Measurements from ENCODE around the gene ZNF331. TPM values are rescaled to one million over a fixed set of nuclear protein-coding genes. Genes with fewer than 3 reads are reported as not detected.

ZNF331 gene
- total and polyA plus RNA-seq, 2 donors (not counting 1 experiment from before 2014, with no cell fraction given): 4.8 to 16.2 TPM

DNA sequence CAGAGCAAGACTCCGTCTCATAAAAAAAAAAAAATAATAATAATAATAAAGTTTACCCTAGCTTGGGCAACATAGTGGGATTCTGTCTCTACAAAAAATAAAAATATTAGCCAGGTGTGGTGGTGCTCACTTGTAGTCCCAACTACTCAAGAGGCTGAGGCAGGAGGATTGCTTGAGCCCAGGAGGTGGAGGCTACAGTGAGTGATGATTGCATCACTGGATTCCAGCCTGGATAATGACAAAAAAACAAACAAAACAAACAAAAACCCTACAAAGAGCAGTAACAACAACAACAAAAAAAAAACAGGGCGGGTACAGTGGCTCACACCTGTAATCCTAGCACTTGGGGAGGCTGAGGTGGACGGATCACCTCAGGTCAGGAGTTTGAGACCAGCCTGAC lies 45.2 kb downstream of the ZNF331 start:
- H4K20me1 ChIP-seq (ENCODE audit: control insufficient read depth, extremely low read depth, insufficient read depth, low read length): no peaks in the 10 kb centered on the region
- no peak for DNase-seq (ENCODE audit: low read depth in 2 of 2)
- H3K79me2 ChIP-seq (ENCODE audit: control insufficient read depth, insufficient read depth, low read length): no peaks in the 10 kb centered on the region
- H3K27ac ChIP-seq (ENCODE audit: insufficient read depth, low read length): no peak overlapping the region
- no peak overlapping the region for H3K4me2 ChIP-seq (ENCODE audit: extremely low read depth, insufficient read depth, low read length)
- H3K27me3 ChIP-seq (ENCODE audit: control insufficient read depth, insufficient read depth, low read length): no peaks in the 10 kb centered on the region
- H3K36me3 ChIP-seq (ENCODE audit: control insufficient read depth, insufficient read depth, low read length): no peaks in the 10 kb centered on the region
- no peak for TF ChIP-seq CTCF (conservative IDR thresholded peaks at IDR 0.05 in 1 of 2, IDR thresholded peaks at IDR 0.05 in 1 of 2; ENCODE audit: low read depth in 1 of 2, low read length in 2 of 2)
- no peak overlapping the region for H2AFZ ChIP-seq (ENCODE audit: low read length)
- no peak overlapping the region for H3K9ac ChIP-seq (ENCODE audit: insufficient read depth, low read length)
- H3K4me1 ChIP-seq (ENCODE audit: control insufficient read depth, extremely low read depth, insufficient read depth, low read length): no peaks in the 10 kb centered on the region
- H3K9me3 ChIP-seq (ENCODE audit: control insufficient read depth, insufficient read depth, low read depth, low read length): no peaks in the 10 kb centered on the region
- no peak overlapping the region for H3K4me3 ChIP-seq (replicated peaks in 1 of 4; ENCODE audit: control extremely low read depth in 1 of 4, insufficient read depth in 1 of 4, low read depth in 3 of 4, low read length in 4 of 4)

DNA sequence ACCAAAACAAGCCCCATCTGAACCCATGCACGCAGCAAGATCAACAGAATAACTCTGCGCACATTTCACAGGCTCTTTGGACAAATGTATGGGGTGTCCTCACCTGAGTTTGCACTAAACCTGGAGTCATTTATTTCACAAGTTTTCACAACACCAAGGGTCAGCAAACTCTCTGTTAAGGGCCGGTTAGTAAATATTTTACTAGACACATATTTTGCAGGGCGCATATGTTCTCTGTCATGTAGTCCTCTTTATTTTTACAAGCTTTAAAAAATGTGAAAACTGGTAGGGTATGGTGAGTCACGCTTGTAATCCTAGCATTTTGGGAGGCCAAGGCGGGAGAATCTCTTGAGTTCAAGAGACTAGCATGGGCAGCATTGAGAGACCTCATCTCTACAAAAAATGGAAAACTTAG lies 48.3 kb downstream of the ZNF331 start:
- no peak overlapping the region for H3K9ac ChIP-seq (ENCODE audit: insufficient read depth, low read length)
- TF ChIP-seq EZH2 (IDR thresholded peaks at IDR 0.05; ENCODE audit: low read length, missing control alignments) (no peak), CTCF (conservative IDR thresholded peaks at IDR 0.05 in 1 of 2, IDR thresholded peaks at IDR 0.05 in 1 of 2; ENCODE audit: low read depth in 1 of 2, low read length in 2 of 2) (no peak)
- no peaks in the 10 kb centered on the region for H3K9me3 ChIP-seq (ENCODE audit: control insufficient read depth, insufficient read depth, low read depth, low read length)
- H3K4me1 ChIP-seq (ENCODE audit: control insufficient read depth, extremely low read depth, insufficient read depth, low read length): no peaks in the 10 kb centered on the region
- no peaks in the 10 kb centered on the region for H3K79me2 ChIP-seq (ENCODE audit: control insufficient read depth, insufficient read depth, low read length)
- no peak overlapping the region for H3K27ac ChIP-seq (ENCODE audit: insufficient read depth, low read length)
- H3K4me2 ChIP-seq (ENCODE audit: extremely low read depth, insufficient read depth, low read length): no peak overlapping the region
- H3K27me3 ChIP-seq (ENCODE audit: control insufficient read depth, insufficient read depth, low read length): no peaks in the 10 kb centered on the region
- H2AFZ ChIP-seq (ENCODE audit: low read length): no peak overlapping the region
- no peak overlapping the region for H3K4me3 ChIP-seq (replicated peaks in 1 of 4; ENCODE audit: control extremely low read depth in 1 of 4, insufficient read depth in 1 of 4, low read depth in 3 of 4, low read length in 4 of 4)
- no peaks in the 10 kb centered on the region for H4K20me1 ChIP-seq (ENCODE audit: control insufficient read depth, extremely low read depth, insufficient read depth, low read length)
- no peak for DNase-seq (ENCODE audit: low read depth in 2 of 2)
- no peaks in the 10 kb centered on the region for H3K36me3 ChIP-seq (ENCODE audit: control insufficient read depth, insufficient read depth, low read length)

GRCh38 chr19:53594811-53595509 lies 57.0 kb downstream of the ZNF331 start:
- no peaks in the 10 kb centered on the region for H3K36me3 ChIP-seq (ENCODE audit: control insufficient read depth, insufficient read depth, low read length)
- no peaks in the 10 kb centered on the region for H3K27me3 ChIP-seq (ENCODE audit: control insufficient read depth, insufficient read depth, low read length)
- H3K27ac ChIP-seq (ENCODE audit: insufficient read depth, low read length): no peak overlapping the region
- H3K9ac ChIP-seq (ENCODE audit: insufficient read depth, low read length): no peak overlapping the region
- TF ChIP-seq CTCF (conservative IDR thresholded peaks at IDR 0.05 in 1 of 2, IDR thresholded peaks at IDR 0.05 in 1 of 2; ENCODE audit: low read depth in 1 of 2, low read length in 2 of 2) (no peak), EZH2 (IDR thresholded peaks at IDR 0.05; ENCODE audit: low read length, missing control alignments) (no peak)
- no peaks in the 10 kb centered on the region for H4K20me1 ChIP-seq (ENCODE audit: control insufficient read depth, extremely low read depth, insufficient read depth, low read length)
- H3K9me3 ChIP-seq (ENCODE audit: control insufficient read depth, insufficient read depth, low read depth, low read length): no peaks in the 10 kb centered on the region
- no peak for DNase-seq (ENCODE audit: low read depth in 2 of 2)
- no peak overlapping the region for H3K4me3 ChIP-seq (replicated peaks in 1 of 4; ENCODE audit: control extremely low read depth in 1 of 4, insufficient read depth in 1 of 4, low read depth in 3 of 4, low read length in 4 of 4)
- H3K4me1 ChIP-seq (ENCODE audit: control insufficient read depth, extremely low read depth, insufficient read depth, low read length): no peaks in the 10 kb centered on the region
- no peaks in the 10 kb centered on the region for H3K79me2 ChIP-seq (ENCODE audit: control insufficient read depth, insufficient read depth, low read length)
- H2AFZ ChIP-seq (ENCODE audit: low read length): no peak overlapping the region
- no peak overlapping the region for H3K4me2 ChIP-seq (ENCODE audit: extremely low read depth, insufficient read depth, low read length)
